ENCODE results near the gene KIAA0930.

Gene KIAA0930

GRCh38 chr22:45238076-45238956, 2.4 kb downstream of the KIAA0930 start:
- no peak for TF ChIP-seq ARNTL (CRISPR knock-in tag; IDR thresholded peaks at IDR 0.05; ENCODE audit: borderline replicate concordance, low read depth)
- TF ChIP-seq BACH2 (CRISPR knock-in tag; IDR thresholded peaks at IDR 0.05; ENCODE audit: borderline replicate concordance) = no peak
- no peak for TF ChIP-seq ZC3H10 (CRISPR knock-in tag; IDR thresholded peaks at IDR 0.05)
- no peak for TF ChIP-seq CSRNP3 (CRISPR knock-in tag; IDR thresholded peaks at IDR 0.05)
- TF ChIP-seq, protein P1, sequence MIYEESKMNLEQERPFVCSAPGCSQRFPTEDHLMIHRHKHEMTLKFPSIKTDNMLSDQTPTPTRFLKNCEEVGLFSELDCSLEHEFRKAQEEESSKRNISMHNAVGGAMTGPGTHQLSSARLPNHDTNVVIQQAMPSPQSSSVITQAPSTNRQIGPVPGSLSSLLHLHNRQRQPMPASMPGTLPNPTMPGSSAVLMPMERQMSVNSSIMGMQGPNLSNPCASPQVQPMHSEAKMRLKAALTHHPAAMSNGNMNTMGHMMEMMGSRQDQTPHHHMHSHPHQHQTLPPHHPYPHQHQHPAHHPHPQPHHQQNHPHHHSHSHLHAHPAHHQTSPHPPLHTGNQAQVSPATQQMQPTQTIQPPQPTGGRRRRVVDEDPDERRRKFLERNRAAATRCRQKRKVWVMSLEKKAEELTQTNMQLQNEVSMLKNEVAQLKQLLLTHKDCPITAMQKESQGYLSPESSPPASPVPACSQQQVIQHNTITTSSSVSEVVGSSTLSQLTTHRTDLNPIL (CRISPR knock-in tag; IDR thresholded peaks at IDR 0.05; ENCODE audit: low read depth) = no peak
- TF ChIP-seq ESRRG (CRISPR knock-in tag; IDR thresholded peaks at IDR 0.05) = no peak
- TF ChIP-seq ZNF8 (CRISPR knock-in tag; IDR thresholded peaks at IDR 0.05) = no peak
- TF ChIP-seq SNAI2 (CRISPR knock-in tag; IDR thresholded peaks at IDR 0.05) = no peak
- no peak for TF ChIP-seq TSHZ2 (CRISPR knock-in tag; IDR thresholded peaks at IDR 0.05)
- no peak for TF ChIP-seq ISL1 (CRISPR knock-in tag; IDR thresholded peaks at IDR 0.05)
- no peak for ATAC-seq

- ATAC-seq = no peak
These were observed 3.4 kb downstream of the KIAA0930 start for GRCh38 chr22:45237065-45237990.

More at GRCh38 chr22:45237065-45237990, 3.4 kb downstream of the KIAA0930 start:
- TF ChIP-seq ZC3H10 (CRISPR knock-in tag; IDR thresholded peaks at IDR 0.05) = no peak
- no peak for TF ChIP-seq OSR1 (CRISPR knock-in tag; IDR thresholded peaks at IDR 0.05)
- no peak for TF ChIP-seq ZNF70 (CRISPR knock-in tag; IDR thresholded peaks at IDR 0.05)
- TF ChIP-seq SNAI2 (CRISPR knock-in tag; IDR thresholded peaks at IDR 0.05) = no peak
- TF ChIP-seq PATZ1 (CRISPR knock-in tag; IDR thresholded peaks at IDR 0.05; ENCODE audit: borderline replicate concordance) = no peak
- TF ChIP-seq CSDC2 (CRISPR knock-in tag; IDR thresholded peaks at IDR 0.05) = no peak
- TF ChIP-seq, protein P1 (CRISPR knock-in tag; IDR thresholded peaks at IDR 0.05; ENCODE audit: low read depth) = no peak
- TF ChIP-seq TCF4 (CRISPR knock-in tag; IDR thresholded peaks at IDR 0.05; ENCODE audit: borderline replicate concordance) = no peak
- no peak for TF ChIP-seq ARNTL (CRISPR knock-in tag; IDR thresholded peaks at IDR 0.05; ENCODE audit: borderline replicate concordance, low read depth)
- no peak for TF ChIP-seq GLIS3 (CRISPR knock-in tag; IDR thresholded peaks at IDR 0.05)
- no peak for TF ChIP-seq ZNF8 (CRISPR knock-in tag; IDR thresholded peaks at IDR 0.05)
- TF ChIP-seq TSHZ2 (CRISPR knock-in tag; IDR thresholded peaks at IDR 0.05) = no peak
- no peak for TF ChIP-seq CSRNP3 (CRISPR knock-in tag; IDR thresholded peaks at IDR 0.05)

Data from SK-N-SH treated with all-trans-retinoic acid at 6 μM for 48 hours (cell line).